GM18868 (cell line): Measurements from ENCODE around the gene IGFN1.

ENCODE experiments used
- ATAC-seq: cut with Tn5 transposase; IDR thresholded peaks from one replicate; pipeline ENCODE4 v1.9.1; 2021; ENCODE audit warnings: mild to moderate bottlenecking, moderate library complexity; ENCODE audit not compliant: unreplicated experiment

Gene IGFN1

GRCh38 chr1:201261771-201262547 lies 71.3 kb downstream of the IGFN1 start:
- ATAC-seq, result no peak

- ATAC-seq, result no peak
Measured at GRCh38 chr1:201262963-201263608, 72.5 kb downstream of the IGFN1 start.

GRCh38 chr1:201264072-201264471 lies 73.4 kb downstream of the IGFN1 start:
- ATAC-seq, result no peak

GRCh38 chr1:201264554-201264953 lies 73.9 kb downstream of the IGFN1 start:
- ATAC-seq, result no peak

- ATAC-seq, result no peak
Measured at GRCh38 chr1:201265756-201266155, 75.1 kb downstream of the IGFN1 start.

GRCh38 chr1:201266276-201266675 lies 75.7 kb downstream of the IGFN1 start:
- ATAC-seq, result no peak

- no peak for ATAC-seq
Measured at GRCh38 chr1:201266774-201267173, 76.2 kb downstream of the IGFN1 start.

- ATAC-seq, result no peak
Measured at GRCh38 chr1:201267481-201268229, 77.0 kb downstream of the IGFN1 start.

- ATAC-seq, result no peak
Measured at GRCh38 chr1:201268604-201269151, 78.1 kb downstream of the IGFN1 start.

GRCh38 chr1:201269281-201269680 lies 78.7 kb downstream of the IGFN1 start:
- no peak for ATAC-seq

GRCh38 chr1:201269900-201270410 lies 79.3 kb downstream of the IGFN1 start:
- no peak for ATAC-seq

- no peak for ATAC-seq
Measured at GRCh38 chr1:201270616-201271390, 80.2 kb downstream of the IGFN1 start.

GRCh38 chr1:201272799-201273198 lies 82.2 kb downstream of the IGFN1 start:
- ATAC-seq, result no peak

- ATAC-seq, result no peak
Measured at GRCh38 chr1:201274616-201275252, 84.1 kb downstream of the IGFN1 start.

- ATAC-seq, result no peak
Measured at GRCh38 chr1:201275253-201275666, 84.6 kb downstream of the IGFN1 start.

- ATAC-seq, result no peak
Measured at GRCh38 chr1:201276891-201277290, 86.3 kb downstream of the IGFN1 start.

GRCh38 chr1:201277441-201277840 lies 86.8 kb downstream of the IGFN1 start:
- no peak for ATAC-seq
